ENCODE results near the gene SELENON.

The SELENON gene

DNA sequence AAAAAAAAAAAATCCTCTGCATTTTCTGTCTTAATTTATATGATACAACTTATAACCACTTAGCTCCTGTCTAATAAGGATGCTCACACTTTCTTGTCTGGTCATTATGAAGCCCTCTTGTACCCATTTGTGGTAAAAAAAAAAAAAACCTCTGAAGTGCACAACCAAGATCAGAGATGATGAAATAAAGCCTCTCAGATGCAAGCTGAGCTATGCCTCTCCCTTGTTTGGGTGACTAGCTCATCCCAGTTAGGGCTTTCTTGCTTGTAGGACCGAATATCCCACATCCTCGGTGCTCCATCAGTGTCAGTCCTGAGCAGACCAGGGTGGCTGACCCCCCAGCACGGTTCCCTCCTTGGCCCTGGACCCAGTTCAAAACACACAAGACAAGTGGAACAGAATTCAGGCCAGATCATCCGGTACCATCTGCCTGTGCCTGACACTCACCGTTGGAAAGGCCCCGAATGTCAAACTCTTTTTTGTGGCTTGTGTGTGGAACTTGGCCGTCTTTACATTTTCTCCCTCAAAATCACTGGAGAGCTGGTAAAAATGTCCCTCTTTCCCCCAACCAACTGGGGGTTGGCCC is 6.3 kb upstream of the SELENON start:
- DNase-seq (ENCODE audit: low read depth), result no peak
- H3K4me3 ChIP-seq (ENCODE audit: control insufficient read depth, low read depth, low read length), result no peak overlapping the region
- TF ChIP-seq, protein P1, sequence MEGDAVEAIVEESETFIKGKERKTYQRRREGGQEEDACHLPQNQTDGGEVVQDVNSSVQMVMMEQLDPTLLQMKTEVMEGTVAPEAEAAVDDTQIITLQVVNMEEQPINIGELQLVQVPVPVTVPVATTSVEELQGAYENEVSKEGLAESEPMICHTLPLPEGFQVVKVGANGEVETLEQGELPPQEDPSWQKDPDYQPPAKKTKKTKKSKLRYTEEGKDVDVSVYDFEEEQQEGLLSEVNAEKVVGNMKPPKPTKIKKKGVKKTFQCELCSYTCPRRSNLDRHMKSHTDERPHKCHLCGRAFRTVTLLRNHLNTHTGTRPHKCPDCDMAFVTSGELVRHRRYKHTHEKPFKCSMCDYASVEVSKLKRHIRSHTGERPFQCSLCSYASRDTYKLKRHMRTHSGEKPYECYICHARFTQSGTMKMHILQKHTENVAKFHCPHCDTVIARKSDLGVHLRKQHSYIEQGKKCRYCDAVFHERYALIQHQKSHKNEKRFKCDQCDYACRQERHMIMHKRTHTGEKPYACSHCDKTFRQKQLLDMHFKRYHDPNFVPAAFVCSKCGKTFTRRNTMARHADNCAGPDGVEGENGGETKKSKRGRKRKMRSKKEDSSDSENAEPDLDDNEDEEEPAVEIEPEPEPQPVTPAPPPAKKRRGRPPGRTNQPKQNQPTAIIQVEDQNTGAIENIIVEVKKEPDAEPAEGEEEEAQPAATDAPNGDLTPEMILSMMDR (conservative IDR thresholded peaks at IDR 0.05; ENCODE audit: control insufficient read depth, insufficient read depth, low read depth, low read length), result no peak

DNA sequence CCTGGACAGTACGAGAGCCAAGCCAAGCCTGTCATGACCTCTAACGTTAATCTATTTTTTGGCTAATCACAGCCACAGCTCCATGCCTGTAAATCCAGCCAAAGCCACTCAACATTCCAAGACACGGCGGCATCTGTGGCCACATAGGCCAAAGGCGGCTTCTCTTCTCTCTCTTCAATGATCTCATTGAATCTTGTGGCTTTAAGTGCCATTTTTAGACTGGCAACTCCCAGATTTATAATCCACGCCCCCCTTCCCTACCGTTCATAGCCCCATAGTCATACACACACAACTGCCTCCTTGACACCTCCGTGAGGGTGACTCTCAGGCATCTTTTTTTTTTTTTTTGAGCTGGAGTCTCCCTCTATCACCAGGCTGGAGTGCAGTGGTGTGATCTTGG is 5.7 kb upstream of the SELENON start:
- TF ChIP-seq, protein P1 (conservative IDR thresholded peaks at IDR 0.05; ENCODE audit: control insufficient read depth, insufficient read depth, low read depth, low read length), result no peak
- no peak overlapping the region for H3K4me3 ChIP-seq (ENCODE audit: control insufficient read depth, low read depth, low read length)
- no peak for DNase-seq (ENCODE audit: low read depth)

DNA sequence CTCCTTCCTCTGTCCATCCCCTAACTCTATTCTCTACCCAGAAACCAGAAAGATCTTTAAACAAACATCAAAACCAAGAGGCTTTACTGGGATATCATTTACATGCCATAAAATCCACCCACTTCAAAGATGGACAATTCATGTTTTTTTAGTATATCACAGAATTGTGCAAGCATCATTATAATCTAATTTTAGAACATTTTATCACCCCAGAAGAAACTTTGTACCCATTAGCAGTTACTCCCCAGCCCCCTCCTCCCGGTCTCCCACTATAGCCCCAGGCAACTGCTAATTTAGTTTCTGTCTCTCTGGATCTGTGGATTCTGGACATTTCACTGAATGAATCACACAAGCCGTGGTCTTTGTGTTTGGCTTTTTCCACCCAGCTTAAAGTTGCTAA is 4.8 kb upstream of the SELENON start:
- no peak for DNase-seq (ENCODE audit: low read depth)
- TF ChIP-seq, protein P1 (conservative IDR thresholded peaks at IDR 0.05; ENCODE audit: control insufficient read depth, insufficient read depth, low read depth, low read length), result no peak
- H3K4me3 ChIP-seq (ENCODE audit: control insufficient read depth, low read depth, low read length), result no peak overlapping the region

DNA sequence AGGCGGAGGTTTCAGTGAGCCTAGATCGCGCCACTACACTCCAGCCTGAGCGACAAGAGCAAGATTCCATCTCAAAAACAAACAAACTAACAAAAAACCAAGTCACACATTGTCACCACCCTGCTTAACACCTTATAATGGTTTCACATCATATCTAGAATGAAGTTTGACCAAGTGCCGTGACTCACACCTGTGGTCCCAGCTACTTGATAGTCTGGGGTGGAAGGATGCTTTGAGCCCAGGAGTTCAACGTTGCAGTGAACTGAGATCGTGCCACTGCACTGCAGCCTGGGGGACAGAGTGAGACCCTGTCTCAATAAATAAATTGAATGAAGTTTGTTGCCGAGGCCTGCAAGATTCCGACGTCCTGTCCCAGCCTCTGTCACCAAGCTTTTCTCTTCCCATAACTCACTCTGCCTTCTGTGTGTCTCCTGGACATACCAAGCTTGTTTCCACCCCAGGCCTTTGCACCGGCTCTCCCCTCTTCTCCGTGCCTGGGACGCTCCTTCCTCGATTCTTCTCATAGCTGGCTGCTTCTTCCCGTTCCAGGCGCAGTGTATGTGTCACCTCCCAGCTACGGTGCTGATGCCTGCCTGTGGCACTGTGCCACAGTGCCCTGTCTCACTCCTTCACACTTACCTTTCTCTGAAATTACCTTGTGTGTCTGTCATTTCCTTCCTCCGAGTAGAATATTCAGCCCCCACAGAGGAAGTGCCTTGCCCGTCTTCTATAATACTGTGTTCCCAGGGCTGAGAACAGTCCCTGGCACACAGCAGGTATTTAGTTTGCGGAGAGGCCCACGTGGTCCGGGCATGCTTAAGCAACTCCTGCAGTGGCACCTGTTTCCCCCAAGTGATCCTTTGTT is 3.8 kb upstream of the SELENON start:
- TF ChIP-seq, protein P1 (conservative IDR thresholded peaks at IDR 0.05; ENCODE audit: control insufficient read depth, insufficient read depth, low read depth, low read length), result no peak
- no peak overlapping the region for H3K4me3 ChIP-seq (ENCODE audit: control insufficient read depth, low read depth, low read length)
- DNase-seq (ENCODE audit: low read depth), result no peak

DNA sequence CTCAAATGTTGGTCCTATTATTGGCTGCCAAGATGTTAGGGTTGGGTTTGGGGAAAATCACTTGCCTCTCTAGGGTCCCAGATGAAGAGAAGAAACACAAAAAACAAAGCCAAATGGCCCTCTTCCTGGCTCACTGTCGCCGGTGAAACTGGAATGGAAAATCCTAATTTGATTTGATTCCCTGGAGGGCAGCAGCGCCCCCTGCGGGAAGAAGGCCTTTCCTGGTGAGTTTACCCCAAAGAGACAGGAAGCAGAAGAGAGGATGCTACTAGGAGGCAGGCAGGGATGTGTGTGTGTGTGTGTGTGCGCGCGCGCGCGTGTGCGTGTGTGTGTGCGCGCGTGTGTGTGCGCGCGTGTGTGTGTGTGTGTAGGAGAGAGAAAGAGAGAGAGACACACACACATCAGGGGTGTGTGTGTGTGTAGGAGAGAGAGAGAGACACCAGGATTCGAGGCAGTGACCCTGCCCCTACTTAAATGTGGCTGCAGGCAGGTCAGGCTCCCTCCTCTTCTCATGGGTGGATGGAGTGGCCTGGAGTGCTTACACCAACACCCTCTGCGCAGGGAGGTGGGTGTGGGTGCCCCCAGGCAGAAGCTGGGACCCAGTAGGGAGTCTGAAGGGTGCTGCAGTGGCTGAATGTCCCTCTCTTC is 3.1 kb upstream of the SELENON start:
- no peak overlapping the region for H3K4me3 ChIP-seq (ENCODE audit: control insufficient read depth, low read depth, low read length)
- peak; percentile 77 for DNase-seq (ENCODE audit: low read depth)
- TF ChIP-seq, protein P1 (conservative IDR thresholded peaks at IDR 0.05; ENCODE audit: control insufficient read depth, insufficient read depth, low read depth, low read length), result peak; percentile 92

DNA sequence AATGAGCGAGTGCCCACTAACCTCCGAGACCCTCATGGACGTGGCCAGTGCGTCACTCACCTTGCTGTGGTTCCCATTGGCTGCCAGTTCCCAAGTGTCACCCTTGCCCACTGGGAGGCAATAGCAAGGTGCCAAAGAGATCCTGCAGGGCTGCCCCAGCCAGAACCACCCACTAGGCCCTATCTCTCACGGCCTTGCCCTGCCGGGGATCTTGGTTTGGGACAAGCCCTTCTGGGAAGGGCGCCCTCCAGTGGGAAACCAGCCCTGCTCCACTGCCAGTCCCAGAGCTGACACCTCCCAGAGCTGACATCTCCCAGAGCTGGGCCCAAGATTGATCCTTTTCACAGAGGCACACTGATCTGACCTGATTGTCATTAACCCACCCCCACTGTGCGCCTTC is 2.1 kb upstream of the SELENON start:
- peak; percentile 32 for DNase-seq (ENCODE audit: low read depth)
- H3K4me3 ChIP-seq (ENCODE audit: control insufficient read depth, low read depth, low read length), result no peak overlapping the region
- TF ChIP-seq, protein P1 (conservative IDR thresholded peaks at IDR 0.05; ENCODE audit: control insufficient read depth, insufficient read depth, low read depth, low read length), result peak; percentile 52
